Measurements from ENCODE around the gene GIT1. TPM values are rescaled to one million over a fixed set of nuclear protein-coding genes. Genes with fewer than 3 reads are reported as not detected.

GIT1 gene
- total RNA-seq, 1 donor from 2014 or later = 96.5 TPM

DNA sequence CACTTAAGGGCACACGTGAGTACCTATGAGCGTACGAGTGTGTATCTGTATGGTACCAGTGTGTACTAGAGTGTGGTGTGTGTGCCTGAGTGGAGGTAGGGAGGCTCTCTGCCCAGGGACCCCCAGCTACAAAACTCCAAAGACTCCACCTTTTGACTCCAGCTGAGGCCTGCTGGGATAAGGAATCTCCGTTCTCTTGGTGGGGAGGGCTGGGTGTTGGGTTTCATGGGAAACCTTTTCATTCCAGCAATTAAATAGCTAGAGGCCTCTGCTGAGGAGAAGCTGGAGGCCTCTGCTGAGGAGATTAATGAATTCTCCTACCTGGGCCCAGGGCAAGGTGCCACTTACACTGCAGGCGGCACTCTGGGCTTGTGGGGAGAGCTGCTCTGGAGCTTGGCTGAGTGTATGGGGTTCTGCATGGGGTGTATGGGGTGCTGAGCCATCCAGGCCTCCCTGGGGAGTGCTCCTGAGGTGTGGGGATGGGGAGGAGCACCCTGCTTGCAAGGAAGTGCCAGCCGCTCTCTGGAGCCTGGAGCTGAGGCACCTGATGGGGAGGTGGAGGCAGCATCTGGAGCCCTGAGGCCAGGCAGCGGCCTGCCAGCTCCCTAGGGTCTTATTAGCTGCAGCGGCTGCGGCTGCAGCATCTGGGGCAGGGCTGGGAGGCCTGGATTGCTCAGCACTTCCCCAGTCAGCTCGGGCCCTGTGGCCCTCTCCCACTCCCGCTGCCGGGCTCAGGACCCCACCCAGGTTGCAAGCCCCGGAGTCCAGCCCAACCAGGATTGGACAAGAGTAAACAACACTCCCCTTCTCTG, 8.1 kb upstream of the GIT1 start:
- DNase-seq (ENCODE audit: low read depth, low spot score) = no peak
- peak overlapping the region; percentile 78 for H3K4me3 Mint-ChIP-seq
- no peak overlapping the region for H3K27ac Mint-ChIP-seq (ENCODE audit: unreplicated experiment)
- TF ChIP-seq, protein P1, sequence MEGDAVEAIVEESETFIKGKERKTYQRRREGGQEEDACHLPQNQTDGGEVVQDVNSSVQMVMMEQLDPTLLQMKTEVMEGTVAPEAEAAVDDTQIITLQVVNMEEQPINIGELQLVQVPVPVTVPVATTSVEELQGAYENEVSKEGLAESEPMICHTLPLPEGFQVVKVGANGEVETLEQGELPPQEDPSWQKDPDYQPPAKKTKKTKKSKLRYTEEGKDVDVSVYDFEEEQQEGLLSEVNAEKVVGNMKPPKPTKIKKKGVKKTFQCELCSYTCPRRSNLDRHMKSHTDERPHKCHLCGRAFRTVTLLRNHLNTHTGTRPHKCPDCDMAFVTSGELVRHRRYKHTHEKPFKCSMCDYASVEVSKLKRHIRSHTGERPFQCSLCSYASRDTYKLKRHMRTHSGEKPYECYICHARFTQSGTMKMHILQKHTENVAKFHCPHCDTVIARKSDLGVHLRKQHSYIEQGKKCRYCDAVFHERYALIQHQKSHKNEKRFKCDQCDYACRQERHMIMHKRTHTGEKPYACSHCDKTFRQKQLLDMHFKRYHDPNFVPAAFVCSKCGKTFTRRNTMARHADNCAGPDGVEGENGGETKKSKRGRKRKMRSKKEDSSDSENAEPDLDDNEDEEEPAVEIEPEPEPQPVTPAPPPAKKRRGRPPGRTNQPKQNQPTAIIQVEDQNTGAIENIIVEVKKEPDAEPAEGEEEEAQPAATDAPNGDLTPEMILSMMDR (conservative IDR thresholded peaks at IDR 0.05) = no peak
- H3K4me1 Mint-ChIP-seq = peaks cover 41% of the 10 kb centered on the region
- no peaks in the 10 kb centered on the region for H3K9me3 Mint-ChIP-seq
- no peaks in the 10 kb centered on the region for H3K36me3 Mint-ChIP-seq (ENCODE audit: low read depth)
- no peaks in the 10 kb centered on the region for H3K27me3 Mint-ChIP-seq (ENCODE audit: low read depth)

- no peaks in the 10 kb centered on the region for H3K9me3 Mint-ChIP-seq
- TF ChIP-seq, protein P1 (conservative IDR thresholded peaks at IDR 0.05) = no peak
- H3K27me3 Mint-ChIP-seq (ENCODE audit: low read depth) = no peaks in the 10 kb centered on the region
- peaks cover 48% of the 10 kb centered on the region for H3K4me1 Mint-ChIP-seq
- H3K4me3 Mint-ChIP-seq = peak overlapping the region; percentile 78
- H3K27ac Mint-ChIP-seq (ENCODE audit: unreplicated experiment) = no peak overlapping the region
- H3K36me3 Mint-ChIP-seq (ENCODE audit: low read depth) = no peaks in the 10 kb centered on the region
- no peak for DNase-seq (ENCODE audit: low read depth, low spot score)
Observed at GRCh38 chr17:29596811-29597210, 7.4 kb upstream of the GIT1 start.

- no peak for DNase-seq (ENCODE audit: low read depth, low spot score)
- H3K27me3 Mint-ChIP-seq (ENCODE audit: low read depth) = no peaks in the 10 kb centered on the region
- no peak overlapping the region for H3K27ac Mint-ChIP-seq (ENCODE audit: unreplicated experiment)
- H3K4me1 Mint-ChIP-seq = peaks cover 50% of the 10 kb centered on the region
- TF ChIP-seq, protein P1 (conservative IDR thresholded peaks at IDR 0.05) = no peak
- no peaks in the 10 kb centered on the region for H3K36me3 Mint-ChIP-seq (ENCODE audit: low read depth)
- no peaks in the 10 kb centered on the region for H3K9me3 Mint-ChIP-seq
- peak overlapping the region; percentile 9 for H3K4me3 Mint-ChIP-seq
Observed at GRCh38 chr17:29595943-29596774, 6.7 kb upstream of the GIT1 start.

DNA sequence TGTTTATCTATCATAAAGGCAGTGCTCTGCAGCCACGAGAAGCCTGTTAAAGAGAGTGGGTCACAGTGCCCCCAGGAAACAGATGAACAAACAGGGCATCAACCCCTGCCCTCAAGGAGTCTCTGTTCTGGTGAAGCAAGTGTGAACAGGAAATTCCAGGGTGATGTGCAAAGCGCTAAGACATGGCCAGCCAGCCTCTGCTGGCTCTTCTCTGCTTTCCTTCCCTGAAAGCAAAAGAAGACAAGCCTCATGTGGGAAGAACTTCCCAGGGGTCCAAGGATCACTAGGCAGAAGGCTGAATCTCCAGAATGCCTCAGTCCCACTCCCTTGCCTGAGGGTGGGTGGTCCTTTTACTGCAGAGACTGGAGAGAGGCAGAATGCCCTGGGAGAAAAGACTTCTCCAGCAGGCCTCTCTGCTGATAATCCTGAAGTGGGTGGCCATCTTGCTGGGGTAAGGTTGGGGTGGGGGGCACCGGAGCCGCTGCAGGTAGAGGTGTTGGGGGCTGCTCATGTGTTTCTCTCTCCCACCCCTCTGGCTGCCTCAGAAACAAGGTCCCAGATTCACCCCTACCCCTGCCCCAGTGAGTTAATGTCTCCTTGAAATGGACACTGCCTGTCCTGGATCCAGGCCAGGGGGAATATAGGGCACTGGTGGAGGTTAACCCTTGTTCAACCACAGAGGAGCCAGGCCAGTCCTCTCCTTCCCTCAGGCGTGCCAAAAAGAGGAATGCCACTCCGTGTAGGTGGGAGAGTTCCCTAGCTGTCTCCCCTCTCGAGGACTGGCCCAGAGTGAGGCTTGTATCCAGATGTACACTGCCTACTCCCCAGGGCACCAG, 5.9 kb upstream of the GIT1 start:
- Mint-ChIP-seq H3K4me1 (peaks cover 54% of the 10 kb centered on the region), H3K27me3 (ENCODE audit: low read depth) (no peaks in the 10 kb centered on the region), H3K36me3 (ENCODE audit: low read depth) (no peaks in the 10 kb centered on the region), H3K27ac (ENCODE audit: unreplicated experiment) (no peak overlapping the region), H3K4me3 (peak overlapping the region; percentile 88), H3K9me3 (no peaks in the 10 kb centered on the region)
- DNase-seq (ENCODE audit: low read depth, low spot score) = no peak
- TF ChIP-seq, protein P1 (conservative IDR thresholded peaks at IDR 0.05) = no peak

DNA sequence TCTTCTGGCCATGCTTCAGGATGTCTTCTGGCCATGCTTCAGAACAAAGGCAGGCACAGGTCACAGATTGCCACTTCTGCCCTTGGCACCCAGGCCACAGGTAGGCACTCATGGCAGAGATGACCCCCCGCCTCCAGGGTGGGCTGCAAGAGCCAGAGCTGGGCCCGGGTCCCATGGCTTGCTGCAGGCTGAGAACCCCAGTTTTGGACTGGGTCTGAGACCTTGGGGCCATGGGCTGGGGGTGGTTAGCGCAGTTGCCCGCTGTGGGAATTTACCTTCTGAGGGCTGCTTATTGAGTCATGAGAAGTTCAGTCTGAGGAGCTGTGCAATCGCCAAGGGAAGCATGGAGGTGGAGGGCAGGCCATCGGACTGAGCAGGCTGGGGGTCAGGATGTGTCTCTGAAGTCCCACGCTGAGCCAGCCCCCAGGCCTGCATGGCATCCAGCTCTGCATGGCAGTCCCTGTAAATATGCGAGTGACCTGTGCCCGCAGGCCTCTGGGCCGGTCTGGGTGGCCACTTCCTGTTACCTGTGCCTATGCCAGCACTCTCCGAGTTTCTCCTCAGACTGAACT, 5.2 kb upstream of the GIT1 start:
- Mint-ChIP-seq H3K36me3 (ENCODE audit: low read depth) (no peaks in the 10 kb centered on the region), H3K27ac (ENCODE audit: unreplicated experiment) (peak overlapping the region; percentile 81), H3K9me3 (no peaks in the 10 kb centered on the region), H3K4me3 (peak overlapping the region; percentile 88), H3K27me3 (ENCODE audit: low read depth) (no peaks in the 10 kb centered on the region), H3K4me1 (peaks cover 60% of the 10 kb centered on the region)
- no peak for DNase-seq (ENCODE audit: low read depth, low spot score)
- TF ChIP-seq, protein P1 (conservative IDR thresholded peaks at IDR 0.05) = no peak
